ENCODE measurements around the gene CD109. TPM values are rescaled to one million over a fixed set of nuclear protein-coding genes. Genes with fewer than 3 reads are reported as not detected.
A peak's percentile ranks its signal among the peaks of the same experiment; 100 is the strongest.
"Not testable (repeated sequence)": the region's sequence is repeated elsewhere in the genome, so short reads cannot be mapped to it uniquely, and the experiment has no call there.

The CD109 gene
- 32.3 and 49.0 TPM in 2 replicates for total RNA-seq
- 6.5 TPM for polyA plus RNA-seq (2012)

DNA sequence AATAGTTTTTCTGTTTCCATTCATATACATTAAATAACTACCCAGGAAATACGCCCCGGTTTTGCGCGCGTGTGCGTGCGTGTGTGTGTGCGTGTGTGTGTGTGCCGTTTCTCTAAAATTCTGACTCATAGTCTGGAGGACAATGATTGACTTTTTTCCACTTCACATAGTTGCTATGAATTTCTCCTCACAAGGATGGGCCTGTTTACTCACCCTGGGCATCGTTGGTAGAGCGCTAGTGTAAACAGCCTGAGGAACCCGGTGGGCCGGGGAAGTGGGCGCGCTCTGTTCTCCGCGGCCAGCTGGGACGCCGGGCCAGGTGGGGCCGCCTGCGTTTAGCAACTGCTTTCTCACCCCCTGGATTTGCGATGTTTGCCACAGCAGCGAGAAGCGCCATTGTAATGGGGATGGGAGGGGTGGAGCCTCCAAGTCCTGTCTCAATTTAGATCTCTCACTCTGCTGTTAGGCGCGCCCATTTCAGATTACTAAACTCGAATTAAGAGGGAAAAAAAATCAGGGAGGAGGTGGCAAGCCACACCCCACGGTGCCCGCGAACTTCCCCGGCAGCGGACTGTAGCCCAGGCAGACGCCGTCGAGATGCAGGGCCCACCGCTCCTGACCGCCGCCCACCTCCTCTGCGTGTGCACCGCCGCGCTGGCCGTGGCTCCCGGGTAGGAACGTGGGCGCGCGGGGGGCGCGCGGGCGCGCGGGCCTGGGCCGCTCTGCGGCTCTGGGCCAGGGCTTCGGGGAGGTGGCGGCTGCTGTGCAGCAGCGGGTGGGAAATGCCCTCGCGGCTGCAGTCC lies at the start of gene CD109:
CD109 (plus strand) TSS at position 585 of the 803 bp plus-strand sequence; CDS start at position 598, 13 bp downstream.
- peak; percentile 72 for DNase-seq (ENCODE audit: low read depth)

DNA sequence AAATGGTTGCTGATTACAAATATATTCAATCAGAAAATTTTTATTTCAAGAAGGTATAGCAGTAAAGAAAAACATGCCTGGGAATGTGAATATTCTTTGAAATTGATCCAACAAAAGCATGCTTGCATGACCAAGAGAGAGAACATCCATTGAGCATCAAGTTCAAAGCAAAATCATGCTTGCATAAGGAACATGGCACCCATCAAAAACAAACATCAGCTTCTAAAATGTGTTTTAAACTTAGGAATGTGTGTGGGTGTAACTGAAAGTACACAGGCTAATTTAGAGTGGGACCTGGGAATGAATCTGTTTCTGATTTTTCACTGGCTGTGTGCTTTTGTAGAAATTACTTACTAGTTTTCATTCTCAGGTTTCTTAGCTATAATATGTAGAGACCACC lies 47.8 kb upstream of the CD109 start:
- DNase-seq (ENCODE audit: low read depth) = no peak

DNA sequence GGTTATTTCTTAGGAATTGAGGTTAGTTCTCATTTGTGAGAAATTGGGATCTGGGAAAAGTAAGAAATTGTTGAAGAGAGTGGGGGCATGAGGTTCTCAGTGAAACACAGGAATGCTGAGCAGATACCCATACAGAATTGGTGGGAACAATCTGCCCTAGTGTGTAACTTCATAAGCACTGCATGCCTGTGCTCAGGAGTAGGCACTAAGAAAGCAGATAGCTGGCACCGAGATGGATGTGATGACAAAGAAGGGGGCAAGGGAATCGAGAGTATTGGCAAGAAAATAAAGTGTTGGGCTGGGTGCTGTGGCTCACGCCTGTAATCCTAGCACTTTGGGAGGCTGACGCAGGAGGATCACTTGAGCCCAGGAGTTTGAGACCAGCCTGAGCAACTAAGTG lies 46.2 kb upstream of the CD109 start:
- no peak for DNase-seq (ENCODE audit: low read depth)

DNA sequence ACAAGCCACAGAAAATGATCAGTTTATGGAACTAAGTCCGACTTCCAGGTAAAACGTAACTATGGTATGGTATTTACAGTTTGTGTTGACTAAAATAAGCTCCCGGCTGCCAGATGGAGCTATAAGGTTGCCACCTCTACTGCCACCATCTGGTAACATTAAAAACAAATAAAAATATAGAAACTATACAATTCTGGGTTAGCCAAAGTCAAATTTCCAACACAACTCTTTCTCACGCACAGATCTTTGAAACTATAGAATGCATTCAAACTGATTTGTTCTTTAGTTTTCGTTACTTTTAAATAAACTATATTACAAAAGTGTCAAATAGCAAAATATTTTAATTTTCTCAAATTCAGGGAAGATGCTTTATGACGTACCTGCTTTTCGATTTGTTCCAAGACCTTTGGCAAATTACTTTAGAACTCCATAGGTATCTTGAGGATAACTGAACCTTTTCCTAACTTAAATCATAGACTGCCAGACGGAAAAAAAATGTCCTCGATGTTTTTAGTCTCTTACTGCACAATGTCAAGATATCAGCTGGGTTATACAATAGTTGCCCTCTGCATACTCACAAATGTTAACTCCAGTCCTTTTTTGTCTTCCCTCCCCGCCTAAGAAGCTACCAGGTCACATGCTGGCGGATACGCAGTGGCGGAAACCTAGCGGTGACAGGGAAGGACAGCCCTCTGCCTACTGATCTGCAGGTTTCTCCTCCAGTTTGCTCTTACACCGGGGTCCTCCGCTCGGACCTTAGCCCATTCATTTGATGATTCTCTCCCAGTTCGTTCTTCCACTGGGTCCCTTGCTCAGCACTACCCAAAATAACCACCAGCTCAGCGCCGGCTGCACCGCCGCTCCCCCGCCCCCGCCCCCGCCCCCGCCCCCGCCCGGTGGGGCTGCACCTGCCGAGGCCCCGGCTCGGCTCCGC lies 43.1 kb upstream of the CD109 start:
- peak; percentile 63 for DNase-seq (ENCODE audit: low read depth)

DNA sequence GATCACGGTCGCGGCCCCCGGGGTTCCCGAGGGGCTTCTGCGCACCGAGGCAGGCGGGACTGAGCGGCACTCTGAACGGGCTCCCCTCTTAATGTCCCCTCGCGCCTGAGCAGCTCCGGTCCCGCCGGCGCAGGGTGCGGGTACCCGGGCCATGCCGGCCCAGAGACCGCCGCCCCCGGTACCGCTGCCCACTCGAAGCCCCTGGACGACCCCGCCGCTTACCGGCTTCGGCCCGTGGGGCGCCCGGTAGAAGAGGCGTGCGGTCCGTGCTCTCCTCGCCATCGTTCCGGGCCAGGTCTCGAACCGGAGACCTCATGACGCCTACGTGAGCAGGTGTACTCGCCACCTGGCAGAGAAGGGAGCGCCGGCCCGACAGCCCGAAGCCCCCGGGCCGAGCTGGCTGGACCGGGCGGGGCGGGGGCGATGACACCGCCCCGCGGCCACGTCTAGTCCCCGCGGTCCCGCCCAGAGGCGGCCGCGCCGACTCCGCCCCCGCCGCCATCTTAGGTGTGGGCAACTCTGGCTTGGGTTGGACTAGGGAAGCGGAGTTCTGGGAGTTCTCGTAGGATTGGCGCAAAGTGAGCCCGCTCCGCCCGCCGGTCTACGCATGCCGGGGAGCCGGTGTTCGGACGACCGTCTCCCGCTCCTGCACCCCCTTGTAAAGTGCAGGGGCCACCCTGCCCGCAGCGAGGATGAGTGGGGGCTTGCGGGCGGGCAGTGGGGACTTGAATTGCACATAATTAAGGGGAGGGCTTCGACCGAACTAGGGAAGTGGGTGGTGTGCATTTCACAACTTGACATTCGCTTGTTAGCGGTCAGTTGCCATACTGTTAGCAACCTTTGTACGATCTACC lies 42.2 kb upstream of the CD109 start, which contains the start of gene SLC17A5:
SLC17A5 (minus strand) TSS at position 422 of the 854 bp plus-strand sequence; CDS start at position 316, 106 bp downstream.
- peak; percentile 97 for DNase-seq (ENCODE audit: low read depth)

DNA sequence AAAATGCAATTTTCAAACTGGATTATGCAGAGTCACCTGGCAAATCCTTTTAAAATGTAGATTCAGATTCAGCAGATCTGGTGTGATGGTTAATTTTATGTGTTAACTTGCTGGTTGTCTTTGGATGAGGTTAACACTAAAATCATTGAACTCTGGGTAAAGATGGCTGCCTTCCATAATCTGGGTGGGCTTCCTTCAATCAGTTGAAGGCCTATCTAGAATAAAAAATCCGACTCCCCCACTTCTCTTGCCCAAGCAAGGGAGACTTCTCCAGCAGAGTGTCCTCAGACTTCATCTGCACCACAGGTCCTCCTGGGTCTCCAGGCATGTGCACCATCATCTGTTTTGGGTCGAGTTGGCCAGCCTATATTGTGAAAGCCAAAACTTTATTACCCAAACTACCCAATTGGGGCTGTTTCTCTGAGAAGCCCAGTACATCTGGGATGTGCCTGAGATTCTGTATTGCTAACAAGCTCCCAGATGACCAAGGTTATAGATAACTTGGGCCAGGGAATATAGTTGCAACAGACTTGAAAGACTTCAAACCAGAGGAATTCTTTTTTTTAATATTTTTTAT lies 40.6 kb upstream of the CD109 start:
- no peak for DNase-seq (ENCODE audit: low read depth)

DNA sequence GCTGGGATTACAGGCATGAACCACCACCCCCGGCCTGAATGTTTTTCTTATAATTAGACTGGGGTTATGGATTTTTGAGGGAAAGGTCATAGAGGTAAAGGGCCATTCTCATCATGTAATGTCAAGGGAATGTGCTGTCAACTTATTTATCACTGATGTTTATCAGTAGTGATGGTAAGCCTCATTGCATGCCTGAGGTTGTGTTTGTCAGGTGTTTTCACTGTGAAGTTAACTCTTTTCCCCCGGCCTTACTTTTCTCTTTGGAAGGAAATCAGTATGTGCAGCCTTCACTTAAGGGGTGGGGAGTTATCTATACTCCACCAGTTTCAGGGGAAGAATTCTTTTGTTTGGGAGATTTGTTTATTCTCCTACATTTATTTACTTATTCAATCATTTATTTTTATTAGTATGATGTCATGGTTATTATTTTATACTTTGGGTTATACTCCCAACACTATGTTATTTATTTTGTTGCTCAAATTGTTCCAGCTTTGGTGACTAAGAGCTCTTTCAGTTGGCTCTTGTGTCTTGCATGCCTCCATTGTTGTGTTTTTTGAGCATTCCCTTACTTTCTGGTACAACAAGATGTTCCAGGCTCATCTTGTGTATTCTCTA lies 39.4 kb upstream of the CD109 start:
- DNase-seq (ENCODE audit: low read depth) = no peak

DNA sequence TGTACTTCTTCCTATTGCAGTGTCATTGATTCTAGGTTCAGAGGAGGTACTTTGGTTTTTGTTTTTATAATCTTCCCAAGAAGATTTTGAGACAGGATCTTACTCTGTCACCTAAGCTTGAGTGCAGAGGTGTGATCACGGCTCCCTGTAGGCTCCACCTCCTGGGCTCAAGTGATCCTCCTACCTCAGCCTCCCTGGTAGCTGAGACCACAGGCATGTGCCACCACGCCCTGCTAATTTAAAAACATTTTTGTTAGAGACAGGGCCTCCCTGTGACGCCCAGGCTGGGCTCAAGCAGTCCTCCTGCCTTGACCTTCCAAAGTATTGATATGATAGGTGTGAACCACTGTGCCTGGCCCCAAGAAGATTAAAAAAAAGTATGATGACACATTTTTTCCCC lies 38.8 kb upstream of the CD109 start:
- peak; percentile 24 for DNase-seq (ENCODE audit: low read depth)

DNA sequence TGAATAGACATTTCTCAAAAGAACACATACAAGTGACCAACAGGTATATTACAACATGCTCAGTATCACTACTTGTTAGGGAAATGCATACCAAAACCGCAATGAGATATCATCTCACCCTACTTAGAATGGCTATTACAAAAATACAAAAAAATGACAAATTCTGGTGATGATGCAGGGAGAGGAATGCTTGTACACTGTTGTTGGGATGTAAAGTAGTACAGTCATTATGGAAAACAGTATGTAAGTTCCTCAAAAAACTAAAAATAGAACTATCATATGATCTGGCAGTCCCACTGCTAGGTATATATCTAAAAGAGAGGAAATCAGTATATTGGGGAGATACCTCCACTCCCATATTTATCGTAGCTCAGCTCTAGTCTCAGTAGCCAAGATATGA lies 31.3 kb upstream of the CD109 start:
- no peak for DNase-seq (ENCODE audit: low read depth)

DNA sequence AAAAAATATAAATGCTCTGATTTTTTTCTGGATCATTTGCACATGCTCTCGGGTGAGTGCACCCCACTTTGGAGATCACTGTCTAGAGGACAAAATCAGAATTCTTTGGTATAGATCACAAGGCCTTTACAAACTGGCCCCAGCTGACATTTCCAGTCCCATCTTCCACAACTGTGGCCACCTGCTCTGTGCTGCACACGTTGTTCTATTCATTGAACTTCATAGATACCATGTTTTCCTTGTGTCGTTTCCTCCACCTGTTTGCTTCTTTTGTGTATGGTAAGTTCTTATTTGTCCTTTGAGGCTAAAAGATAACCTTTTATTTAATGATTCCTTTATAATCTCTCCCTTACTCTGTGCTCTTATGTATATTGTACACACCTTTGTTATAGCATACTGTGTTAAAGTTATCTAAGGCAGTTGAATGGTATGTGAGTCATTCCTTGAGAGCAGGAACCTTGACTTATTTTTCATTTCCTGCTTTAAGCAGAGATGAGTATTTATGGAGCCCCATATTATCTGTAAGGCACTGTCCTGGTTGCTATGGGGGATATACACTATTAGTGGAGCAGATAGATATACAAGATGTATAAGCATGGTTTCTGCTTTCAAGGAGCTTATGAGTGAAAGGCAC lies 30.2 kb upstream of the CD109 start:
- DNase-seq (ENCODE audit: low read depth) = peak; percentile 27

DNA sequence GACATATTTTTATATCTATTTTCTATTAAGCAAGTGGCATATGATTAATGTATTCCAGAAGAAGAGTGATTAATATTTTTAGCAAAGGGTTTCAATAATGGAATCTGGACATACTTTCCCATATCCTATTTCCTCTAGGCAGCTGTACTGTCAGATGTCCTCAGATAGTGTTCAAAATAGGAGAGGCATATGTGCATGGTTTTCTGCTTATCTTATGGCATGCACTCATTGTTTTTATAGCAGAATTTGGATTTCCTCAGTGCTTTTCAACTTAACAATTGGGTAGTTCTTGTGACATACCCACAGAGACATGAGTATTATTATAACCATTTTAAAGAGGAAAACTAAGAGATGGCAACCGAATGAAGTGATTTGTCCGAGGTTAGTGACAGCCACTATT lies 29.6 kb upstream of the CD109 start:
- no peak for DNase-seq (ENCODE audit: low read depth)

DNA sequence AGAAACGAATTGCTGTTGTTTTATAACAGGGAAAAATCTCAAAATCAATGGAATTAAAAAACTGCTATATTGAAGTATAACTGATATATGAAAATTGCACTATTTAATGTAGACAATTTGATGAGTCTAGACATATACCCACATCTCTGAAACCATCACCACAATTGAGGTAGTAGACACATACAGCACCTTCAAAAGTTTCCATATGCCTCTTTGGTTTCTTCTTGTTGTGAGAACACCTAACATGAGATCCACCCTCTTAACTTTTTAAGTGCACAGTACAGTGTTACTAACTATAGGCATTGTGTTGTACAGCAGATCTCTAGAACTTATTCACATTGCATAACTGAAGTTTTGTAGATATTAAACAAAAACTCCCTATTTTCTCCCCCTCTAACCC lies 28.2 kb upstream of the CD109 start:
- no peak for DNase-seq (ENCODE audit: low read depth)

DNA sequence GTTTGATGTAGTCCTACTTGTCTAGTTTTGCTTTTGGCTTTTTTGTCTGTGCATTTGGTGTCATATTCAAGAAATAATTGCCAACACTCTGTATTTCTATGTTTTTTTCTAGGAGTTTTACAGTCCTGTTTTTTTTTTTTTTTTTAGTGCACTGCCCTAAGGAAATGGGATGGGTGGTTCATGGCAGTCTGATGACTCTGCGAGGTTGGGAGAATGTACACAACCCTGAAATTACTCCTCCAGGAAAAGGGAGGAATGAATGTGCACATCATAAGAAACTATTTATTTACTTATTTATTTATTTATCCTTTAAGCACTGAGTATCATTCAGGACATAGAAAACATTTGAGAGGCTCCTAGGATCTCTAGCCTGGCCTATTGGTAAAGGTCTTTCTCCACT lies 27.0 kb upstream of the CD109 start:
- no peak for DNase-seq (ENCODE audit: low read depth)

DNA sequence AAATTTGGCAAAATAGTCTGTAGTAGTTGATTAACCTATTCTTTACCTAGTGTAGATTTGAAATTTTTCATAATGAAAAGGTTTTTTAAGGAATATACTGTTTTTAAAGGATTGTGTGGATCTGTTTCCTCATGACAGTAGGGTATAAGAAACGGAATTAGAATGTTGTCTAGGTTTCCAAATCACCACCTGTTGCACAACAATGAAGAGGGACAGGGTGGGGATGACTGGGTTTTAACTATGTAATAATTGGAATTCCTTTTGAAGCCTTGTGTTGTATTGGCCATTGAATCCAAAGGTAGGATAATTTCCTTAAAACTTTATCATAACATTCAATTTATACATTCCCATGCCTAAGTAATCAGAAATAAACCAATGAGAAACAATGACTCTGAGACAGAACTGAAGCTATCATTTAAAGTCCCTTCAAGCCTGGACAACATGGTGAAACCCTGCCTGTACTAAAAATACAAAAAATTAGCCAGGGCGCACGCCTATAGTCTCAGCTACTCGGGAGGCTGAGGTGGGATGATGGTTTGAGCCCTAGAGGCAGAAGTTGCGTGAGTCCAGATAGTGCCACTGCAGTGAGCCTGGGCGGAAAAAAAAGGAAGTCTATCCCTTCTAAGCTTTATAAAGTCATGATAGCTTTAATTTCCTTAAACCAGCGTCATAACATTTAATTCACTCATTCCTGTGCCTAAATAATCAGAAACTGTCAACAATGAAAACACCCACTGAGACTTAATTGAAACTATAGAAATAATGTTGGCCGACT lies 23.9 kb upstream of the CD109 start:
- peak; percentile 42 for DNase-seq (ENCODE audit: low read depth)

DNA sequence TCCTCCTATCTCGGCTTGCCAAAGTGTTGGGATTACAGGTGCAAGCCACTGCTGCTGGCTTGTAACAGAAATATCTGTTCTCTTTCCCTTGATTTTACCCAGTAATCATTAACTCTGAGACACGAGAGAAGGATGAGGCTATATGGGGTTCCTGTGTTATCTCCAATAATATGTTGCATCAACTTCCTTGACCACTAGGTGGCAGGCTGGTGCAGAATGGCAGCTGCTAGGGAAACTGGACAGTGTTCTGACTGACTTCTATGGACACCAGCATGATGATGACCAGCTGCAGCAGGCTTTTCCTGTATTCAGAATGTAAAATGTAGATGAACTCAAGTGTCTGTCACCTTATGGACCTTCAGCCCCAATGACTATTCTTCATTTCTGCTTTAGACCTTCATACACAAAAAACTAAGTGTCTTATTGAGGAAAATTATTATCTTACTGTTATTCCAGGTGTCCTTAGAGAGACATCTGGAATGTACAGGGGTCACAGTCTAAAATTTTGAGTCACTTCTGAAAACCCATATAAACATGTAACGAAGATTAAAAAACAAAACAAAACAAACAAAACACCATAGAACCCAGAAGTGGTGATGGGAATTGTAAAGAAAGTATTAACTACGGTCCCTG lies 20.4 kb upstream of the CD109 start:
- peak; percentile 93 for DNase-seq (ENCODE audit: low read depth)

DNA sequence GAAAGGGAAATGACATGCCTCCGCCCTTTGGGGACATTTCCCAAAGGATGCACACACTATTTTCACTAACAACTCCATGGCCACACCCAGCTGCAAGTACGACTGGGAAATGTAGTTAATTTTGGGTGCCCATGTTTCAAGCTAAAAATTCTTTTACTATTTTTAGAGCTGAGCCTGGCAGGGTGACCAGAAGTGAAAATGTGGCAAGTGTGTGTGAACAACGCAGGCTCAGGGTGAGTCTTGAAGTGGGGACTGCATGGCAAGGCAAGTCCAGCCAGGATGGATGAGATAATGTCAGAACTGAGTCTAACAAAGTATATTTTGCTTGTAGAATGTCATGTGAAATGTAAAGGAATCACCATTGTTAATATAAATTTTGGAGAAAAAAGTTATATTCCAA lies 17.0 kb upstream of the CD109 start:
- peak; percentile 72 for DNase-seq (ENCODE audit: low read depth)

DNA sequence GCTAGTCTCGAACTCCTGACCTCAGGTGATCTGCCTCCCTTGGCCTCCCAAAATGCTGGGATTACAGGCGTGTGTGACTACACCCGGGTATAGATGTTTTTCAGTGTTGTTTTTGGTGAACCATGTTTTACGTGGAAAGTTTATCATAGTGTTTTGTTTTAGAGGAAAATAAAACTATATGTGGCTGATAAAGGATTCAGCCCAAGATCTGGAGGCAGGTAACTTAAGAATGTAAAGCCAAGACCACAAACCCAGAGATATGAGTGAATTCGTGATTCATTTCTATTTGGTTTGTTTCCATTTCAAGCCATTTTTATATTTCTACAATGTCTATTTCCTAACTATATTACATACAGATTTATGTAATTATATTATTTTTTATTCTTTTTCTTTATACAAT lies 16.2 kb upstream of the CD109 start:
- DNase-seq (ENCODE audit: low read depth) = not testable (repeated sequence)

DNA sequence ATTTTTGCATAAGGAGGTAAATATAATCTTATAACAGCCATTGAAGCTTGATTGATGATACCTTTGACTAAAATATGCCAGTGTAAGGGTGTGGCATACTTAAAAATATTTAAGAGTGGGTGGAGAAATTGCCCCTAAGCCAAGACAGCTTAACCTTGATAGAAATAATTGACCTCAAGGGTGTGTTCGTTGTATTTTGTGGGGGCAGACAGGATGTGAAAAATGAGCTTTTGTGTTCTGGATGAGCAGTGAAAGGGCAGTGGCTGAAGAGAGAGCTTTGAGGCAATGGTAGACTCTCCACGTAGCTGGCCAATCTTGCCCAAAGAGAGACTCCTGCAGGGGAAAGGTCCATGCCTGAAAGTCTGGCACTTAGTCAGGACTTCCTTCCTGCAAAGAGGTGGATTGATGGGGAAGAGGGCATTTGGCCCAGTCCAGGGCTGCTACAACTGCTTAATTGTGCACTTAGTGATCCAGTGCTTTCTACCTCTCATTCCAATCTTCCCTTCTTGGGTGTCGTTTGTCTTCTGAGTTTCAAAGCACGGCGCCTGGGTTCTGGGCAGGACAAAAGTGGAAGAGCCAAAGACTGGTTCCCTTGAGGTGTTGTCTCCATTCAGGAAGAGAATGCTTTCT lies 15.6 kb upstream of the CD109 start:
- DNase-seq (ENCODE audit: low read depth) = no peak
